HG03025 (cell line): Measurements from ENCODE around the gene CALD1.

Source experiments
- ATAC-seq: cut with Tn5 transposase; IDR thresholded peaks from one replicate; pipeline ENCODE4 v1.9.1; 2021; ENCODE audit warnings: mild to moderate bottlenecking, moderate library complexity; ENCODE audit not compliant: unreplicated experiment, low FRiP score

Gene CALD1

GRCh38 chr7:134820295-134820694 is 40.9 kb downstream of the CALD1 start:
- ATAC-seq = no peak

GRCh38 chr7:134820778-134821177 is 41.3 kb downstream of the CALD1 start:
- no peak for ATAC-seq

GRCh38 chr7:134823400-134823799 is 44.0 kb downstream of the CALD1 start:
- no peak for ATAC-seq

DNA sequence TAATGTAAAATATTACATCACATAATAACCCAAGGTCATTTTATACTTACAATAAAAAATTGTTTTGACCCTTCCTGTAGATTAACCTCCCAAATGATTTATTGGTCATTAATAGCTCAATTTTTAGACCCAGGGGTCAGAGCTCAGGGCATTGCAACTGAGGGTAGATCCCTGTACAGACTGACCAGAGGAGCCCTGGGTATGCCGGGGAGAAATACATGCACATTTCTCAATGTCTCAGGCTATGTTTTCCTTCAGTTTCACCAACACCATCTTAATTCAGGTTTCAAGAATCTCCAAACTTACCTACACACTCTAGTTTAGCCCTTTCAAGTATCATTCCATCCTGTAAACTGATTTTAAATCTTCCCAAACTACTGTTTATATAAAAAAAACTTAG is 46.2 kb downstream of the CALD1 start:
- no peak for ATAC-seq

DNA sequence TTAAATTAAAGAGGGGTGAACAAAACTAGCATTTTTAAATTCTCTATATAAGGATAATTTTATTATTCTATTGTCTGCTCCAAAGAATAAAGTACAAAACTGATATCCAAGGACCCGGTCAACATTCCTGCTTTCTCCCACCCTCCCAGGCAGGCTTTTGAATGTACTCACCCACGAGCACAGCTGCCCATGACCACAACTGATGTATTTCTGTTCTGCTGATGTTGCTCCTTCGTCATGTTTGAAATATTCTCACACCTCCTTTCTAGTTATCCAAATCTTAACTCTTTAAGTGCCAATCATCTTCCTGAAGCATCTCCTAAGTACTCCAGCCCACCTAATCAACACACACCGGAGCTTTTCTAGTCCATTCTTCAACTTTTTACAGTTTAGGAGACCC is 46.7 kb downstream of the CALD1 start:
- no peak for ATAC-seq

GRCh38 chr7:134827436-134827835 is 48.0 kb downstream of the CALD1 start:
- ATAC-seq = no peak

GRCh38 chr7:134827889-134828288 is 48.5 kb downstream of the CALD1 start:
- ATAC-seq = no peak

GRCh38 chr7:134828361-134828760 is 48.9 kb downstream of the CALD1 start:
- no peak for ATAC-seq

DNA sequence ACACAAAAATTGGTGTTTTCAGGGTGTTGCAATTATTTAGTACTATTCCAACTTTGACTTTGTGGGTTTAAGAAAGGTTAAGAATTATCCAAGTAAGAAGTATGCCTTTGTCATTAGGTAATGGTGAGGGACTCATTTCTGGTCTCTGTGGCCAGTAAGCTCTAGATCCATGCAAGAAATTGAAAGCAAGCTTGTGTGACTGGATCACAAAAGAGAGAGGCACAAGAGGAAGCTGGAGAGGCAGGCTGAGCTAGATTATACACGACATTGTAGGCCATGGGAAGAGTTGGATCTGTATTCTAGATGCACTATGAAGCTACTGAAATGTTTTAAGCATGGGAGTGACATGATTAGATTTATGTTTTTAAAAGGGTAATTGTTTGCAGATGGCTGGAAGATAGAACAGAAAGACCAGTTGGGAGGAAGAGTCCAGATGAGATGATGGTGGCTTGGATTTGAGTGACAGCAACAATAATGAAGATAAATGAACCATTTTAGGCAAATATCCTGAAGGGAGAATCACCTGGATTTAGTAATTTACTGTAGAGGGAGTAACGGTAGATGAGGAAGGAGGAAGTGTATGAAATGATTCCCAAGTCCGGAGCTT is 50.0 kb downstream of the CALD1 start:
- no peak for ATAC-seq

DNA sequence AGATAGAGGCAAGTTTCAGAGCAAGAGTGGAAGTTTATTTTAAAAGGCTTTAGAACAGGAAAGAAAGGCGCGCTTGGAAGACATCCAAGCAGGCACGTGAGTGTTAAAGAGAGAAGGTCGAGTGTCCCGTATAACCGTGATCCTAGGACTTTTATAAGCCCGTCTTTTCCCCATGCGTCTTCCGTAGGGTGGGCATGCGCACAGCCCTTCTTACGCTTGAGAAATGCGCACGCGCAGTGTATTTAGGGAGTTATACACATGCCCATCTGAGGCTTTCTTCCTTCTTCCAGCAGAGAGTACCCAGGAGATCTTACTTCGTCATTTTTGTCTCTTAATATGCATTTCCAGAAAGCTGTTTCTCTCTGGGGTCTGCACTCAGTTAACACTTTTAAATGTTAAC is 52.4 kb downstream of the CALD1 start:
- no peak for ATAC-seq

GRCh38 chr7:134832367-134832766 is 52.9 kb downstream of the CALD1 start:
- no peak for ATAC-seq

GRCh38 chr7:134834689-134835462 is 55.4 kb downstream of the CALD1 start:
- no peak for ATAC-seq

DNA sequence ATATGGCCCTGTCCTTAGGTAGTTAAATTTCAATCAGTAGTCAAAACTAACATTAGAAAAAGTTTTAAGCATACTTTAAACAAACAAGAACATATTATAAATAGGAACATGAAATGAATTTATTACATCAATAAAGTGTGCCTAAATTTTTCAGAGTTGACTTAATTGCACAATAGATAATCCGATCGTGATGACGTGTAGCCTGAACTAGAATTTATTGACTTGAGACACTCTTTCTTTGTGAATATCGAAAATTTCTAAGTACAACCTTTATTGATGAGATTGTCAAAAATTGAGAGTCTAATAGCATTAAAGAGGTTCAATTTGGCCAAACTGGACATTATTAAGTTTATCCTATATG is 56.0 kb downstream of the CALD1 start:
- no peak for ATAC-seq

DNA sequence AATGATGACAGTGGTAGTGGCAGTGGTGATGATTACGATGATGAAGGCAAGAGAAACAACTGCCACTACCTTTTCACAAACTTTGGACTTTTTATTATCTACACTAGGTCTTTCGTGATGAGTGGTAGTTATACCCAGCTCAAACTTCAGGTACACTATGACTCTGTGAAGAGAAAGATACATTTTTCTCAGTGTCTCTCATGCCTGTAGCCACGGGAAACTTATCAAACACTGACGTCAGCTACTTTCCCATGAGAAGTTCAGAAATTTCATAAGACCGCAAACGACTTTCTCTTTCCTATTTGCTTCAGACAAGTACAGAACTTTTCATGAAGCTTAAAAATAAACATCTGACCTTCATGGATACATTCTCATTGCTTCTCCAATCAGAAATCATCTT is 57.0 kb downstream of the CALD1 start:
- no peak for ATAC-seq

DNA sequence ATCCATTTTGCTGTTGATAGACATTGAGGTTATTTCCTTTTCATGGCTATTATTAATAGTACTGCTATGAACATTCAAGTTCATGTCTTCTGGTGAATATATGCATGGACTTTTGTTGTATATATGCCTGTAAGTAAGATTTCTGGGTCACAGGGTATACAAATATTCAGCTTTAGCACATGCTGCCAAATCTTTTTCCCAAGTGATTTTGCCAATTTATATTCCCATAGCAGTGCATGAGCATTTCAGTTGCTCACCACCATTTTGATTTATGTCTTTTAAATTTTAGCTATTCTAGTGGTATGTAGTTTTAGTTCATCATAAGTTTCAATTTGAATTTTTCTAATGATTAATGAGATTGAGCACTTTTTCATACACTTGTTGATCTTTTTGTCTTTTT is 59.9 kb downstream of the CALD1 start:
- ATAC-seq = no peak

- no peak for ATAC-seq
Measured at GRCh38 chr7:134842062-134842461, 62.6 kb downstream of the CALD1 start.

DNA sequence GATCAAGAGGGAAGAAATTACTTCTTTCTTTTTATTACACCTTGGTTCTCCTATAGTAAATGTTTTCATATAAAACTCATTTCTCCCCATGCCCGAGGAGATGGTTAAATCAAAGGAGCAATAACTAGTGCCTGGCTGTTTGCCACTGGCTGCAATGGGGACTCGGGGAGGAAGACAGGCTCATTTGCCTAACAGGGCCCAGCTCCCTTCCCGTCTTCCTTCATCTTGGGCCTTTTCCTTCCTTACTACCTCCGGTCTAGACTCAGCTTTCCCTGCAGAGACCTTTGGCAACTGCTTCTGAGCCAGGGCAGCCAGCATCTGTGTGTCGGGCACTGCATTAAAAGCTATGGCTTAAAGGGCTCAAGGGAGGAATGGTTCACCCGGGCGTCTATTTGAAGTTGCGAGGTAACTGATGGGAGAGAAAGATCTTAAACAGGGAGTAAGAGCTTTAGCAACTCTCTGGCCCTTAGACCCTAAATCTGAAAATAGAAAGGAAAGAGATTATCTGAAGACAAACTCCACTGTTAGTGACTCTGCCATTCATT is 63.5 kb downstream of the CALD1 start:
- no peak for ATAC-seq

DNA sequence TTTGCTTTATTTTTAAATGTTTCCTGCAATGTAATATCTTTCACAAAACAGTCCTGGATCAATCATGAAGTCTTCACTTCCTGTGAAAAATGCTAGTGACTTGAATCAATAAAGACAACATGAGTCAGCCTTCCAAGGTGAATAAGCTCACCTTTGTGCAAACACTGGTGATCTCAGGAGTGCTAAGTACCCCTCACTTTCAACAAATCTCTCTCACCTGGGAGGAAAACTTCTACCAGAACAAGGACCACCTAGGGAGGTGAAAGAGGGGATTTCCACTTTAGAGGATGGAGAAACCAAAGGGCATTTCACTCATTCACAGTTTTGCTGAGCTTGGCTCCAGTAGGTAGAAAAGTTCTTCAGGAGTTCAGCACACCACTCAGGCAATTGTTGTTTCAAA is 64.8 kb downstream of the CALD1 start:
- no peak for ATAC-seq

- no peak for ATAC-seq
Measured at GRCh38 chr7:134845461-134845860, 66.0 kb downstream of the CALD1 start.

- ATAC-seq = no peak
Measured at GRCh38 chr7:134847851-134848588, 68.6 kb downstream of the CALD1 start.

- no peak for ATAC-seq
Measured at GRCh38 chr7:134850066-134850465, 70.6 kb downstream of the CALD1 start.
